NCI-H446 treated with DMSO at 0.1 percent for 48 hours (cell line): ENCODE measurements around the gene CARD8.
A peak's percentile ranks its signal among the peaks of the same experiment; 100 is the strongest.

ENCODE experiments used
- DNase-seq: peaks from one replicate; lab custom pipeline; 2025; lab: John Stamatoyannopoulos, UW

The CARD8 gene

GRCh38 chr19:48206397-48207093 lies 49.2 kb downstream of the CARD8 start:
- no peak for DNase-seq

DNA sequence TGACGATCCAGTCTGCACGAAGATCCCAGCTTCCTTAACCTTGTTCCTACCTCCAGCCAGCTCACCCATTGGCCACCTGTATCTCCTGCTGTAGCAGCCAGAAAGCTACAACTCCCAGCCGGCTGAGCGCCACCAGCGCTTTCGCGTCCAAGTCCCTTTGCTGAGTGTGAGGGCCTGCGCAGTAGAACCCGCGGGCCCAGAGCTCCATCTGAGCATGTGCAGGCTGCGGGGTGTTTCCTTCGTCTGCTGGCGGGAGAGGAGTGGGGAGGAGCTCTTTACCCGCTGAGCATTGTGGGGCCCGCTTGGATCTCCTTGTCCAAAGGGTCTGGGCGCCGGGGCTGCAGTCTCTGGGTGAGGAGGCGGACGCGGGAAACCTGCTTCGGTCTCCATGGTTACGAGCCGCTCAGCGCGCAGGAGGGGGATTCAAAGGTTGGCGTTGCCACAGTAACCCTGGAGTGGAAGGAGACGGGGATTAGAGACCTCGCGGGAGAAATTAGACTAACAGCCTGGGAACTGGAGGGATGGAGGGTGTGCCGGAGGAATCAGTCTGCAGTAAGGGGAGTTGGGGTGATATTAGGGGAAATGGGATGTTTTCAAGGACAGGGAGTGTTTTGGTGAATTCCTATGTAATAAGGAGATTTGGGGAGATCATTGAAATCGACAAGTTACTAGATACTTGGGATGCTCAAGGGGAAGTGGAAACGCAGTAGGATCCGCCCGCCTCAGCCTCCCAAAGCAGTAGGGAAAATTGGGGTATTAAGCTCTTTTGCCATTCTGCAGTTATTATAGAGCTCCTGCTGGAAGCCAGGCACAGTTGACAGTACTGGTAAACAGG lies 51.7 kb downstream of the CARD8 start:
- DNase-seq, result peak; percentile 99

DNA sequence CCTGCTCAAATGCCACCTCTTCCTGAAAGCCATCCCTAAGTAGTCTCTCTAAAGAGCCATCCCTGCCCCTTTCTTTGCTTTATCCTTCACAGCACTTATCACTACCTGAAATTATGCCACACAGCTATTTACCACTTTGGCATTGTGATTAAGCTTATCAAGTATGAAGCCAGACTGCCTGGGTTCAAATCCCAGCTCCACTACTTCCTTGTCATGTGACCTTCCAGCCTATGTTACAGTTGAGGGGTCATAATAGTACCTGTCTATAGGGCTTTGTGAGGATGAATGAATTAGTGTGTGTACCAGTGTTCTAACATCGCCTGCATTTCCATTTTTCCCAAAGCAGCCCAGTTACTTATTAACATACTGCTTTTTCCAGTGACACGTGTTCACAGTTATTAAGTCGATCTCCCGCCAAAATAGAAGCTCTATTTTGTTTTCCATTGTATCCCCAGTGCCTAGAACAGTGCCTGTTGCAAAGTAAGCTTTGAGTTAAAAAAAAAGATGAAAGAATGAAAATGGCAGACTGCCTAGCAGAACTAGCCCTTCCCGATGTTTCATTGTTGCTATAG lies 52.4 kb downstream of the CARD8 start:
- no peak for DNase-seq

- no peak for DNase-seq
These were observed 58.6 kb downstream of the CARD8 start for GRCh38 chr19:48196933-48197665.

DNA sequence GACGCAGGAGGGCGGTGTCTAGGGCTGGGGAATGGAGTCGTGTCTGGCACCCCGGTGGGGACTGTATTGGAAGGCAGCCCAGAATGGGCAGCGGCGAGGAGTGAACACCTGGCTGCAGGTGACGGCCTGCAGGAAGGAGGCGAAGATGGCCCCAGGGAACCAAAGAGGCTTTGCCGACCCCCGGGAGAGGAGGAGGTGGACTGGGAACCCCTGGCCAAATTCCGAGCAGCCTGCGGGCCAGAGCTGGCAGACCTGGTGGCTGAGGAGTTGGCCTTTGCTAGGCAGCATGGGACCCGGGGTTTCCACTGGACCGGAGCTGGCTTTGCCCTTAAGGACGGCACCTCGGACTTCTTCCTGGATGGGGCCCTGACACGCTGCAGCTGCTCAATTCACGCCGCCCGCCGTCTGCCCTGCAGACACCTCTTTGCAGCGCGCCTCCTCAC lies 59.4 kb downstream of the CARD8 start:
- DNase-seq, result no peak

DNA sequence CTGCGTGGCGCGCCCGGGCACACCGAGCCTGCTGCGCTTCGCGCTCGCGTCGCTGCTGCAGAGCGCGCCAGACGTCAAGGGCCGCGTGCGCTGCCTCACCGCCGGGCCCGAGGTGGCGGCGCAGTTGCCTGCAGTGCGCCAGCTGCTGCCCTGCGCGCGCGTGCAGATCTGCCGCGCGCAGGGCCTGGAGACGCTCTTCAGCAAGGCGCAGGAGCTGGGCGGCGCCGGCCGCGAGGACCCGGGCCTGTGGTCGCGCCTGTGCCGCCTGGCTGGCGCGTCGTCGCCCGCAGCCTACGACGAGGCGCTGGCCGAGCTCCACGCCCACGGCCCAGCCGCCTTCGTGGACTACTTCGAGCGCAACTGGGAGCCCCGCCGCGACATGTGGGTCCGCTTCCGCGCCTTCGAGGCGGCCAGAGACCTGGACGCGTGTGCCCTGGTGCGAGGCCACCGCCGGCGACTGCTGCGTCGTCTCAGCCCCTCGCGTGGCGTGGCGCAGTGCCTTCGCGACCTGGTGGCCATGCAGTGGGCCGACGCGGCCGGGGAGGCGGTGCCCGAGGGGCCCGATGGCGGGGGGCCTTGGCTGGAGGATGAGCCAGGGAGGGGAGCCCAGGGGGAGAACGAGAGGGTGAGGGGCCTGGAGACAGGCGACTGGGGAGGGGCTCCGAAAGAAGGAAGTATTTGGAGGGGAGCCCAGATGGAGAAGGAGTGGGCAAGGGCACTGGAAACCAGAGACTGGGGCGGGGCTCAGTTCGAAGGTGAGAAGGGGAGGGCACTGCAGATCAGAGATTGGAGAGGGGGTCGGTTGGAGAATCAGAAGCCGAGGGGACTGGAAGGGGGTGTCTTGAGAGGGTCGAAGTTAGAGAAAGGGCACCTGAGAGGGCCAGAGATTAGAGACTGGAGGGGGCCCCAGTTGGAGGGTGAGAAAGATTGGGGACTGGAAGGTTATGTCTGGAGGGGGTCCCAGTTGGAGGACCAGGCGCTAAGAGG lies 60.6 kb downstream of the CARD8 start:
- DNase-seq, result no peak

DNA sequence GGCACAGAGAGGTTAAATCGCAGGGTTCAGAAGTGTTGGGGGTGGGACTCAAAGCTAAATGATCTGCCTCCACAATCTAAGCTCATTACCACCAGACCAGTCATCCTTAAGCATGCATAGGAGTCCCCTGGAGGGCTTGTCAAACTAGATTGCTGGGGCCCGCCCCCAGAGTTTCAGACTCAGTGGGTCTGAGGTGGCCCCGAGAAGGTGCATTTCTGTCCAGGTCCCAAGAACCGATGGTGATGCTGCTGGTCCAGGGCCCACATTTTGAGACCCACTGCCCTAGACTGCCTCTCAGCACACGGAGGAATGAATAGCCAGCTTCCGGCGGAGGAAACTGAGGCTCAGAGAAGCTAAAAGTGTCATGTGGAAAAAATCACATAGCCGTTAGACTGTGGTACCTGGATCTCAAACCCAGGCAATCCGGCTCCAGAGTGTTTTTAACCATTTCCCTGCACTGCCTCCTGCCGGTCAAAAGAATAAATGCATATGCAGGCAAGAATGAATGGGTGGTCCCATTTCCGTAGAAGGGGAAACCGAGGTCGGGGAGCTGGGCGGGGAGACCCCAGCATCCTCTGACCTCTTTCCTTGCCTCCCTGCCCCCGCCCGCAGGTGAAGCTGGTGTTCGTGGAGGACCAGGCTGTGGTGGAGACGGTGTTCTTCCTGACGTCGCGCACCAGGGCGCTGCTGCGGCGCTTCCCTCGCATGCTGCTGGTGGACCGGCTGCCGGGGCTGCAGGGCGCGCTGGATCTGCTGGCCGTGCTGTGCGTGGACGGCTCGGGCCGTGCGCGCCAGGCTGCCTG lies 61.5 kb downstream of the CARD8 start:
- DNase-seq, result no peak

GRCh38 chr19:48192750-48193149 lies 63.0 kb downstream of the CARD8 start:
- no peak for DNase-seq

DNA sequence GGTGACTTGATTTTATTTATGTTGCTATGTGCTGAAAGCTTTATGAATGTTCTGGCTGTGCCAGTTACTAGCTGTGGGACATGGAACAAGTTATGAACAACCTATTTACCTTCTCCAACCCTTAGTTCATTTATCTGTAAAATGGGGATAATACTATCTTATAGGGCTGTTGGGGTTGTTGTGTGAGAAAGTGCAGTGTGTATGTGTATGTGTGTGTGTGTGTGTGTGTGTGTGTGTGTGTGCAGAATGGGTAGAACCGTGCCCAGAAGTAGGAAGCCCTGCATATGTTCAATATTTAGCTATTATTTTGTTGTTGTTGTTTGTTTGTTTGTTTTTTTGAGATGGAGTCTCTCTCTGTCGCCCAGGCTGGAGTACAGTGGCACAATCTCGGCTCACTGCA lies 64.8 kb downstream of the CARD8 start:
- DNase-seq, result no peak

- peak; percentile 71 for DNase-seq
These were observed 65.3 kb downstream of the CARD8 start for GRCh38 chr19:48190288-48190884.

DNA sequence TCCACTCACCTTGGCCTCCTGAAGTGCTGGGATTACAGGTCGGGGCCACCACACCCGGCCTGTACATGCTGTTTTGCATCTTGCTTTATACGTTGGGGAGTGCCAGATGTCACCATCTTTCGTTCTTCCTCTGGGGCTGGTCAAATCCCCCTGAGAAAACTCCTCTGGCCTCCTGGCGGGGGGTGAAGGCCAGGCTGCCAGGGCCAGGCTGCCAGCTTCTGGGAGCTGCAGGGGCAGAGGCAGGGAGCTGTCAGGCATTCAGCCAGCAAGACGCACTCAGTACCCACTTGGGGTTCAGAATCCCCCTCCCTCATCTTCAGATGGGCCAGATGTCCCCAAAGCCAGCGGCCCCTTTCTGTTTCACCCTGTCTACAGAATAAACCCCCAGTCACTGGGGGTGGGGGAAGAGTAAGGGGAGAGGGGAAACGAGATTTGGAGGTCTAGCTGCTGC lies 69.1 kb downstream of the CARD8 start:
- DNase-seq, result no peak

- DNase-seq, result no peak
These were observed 69.7 kb downstream of the CARD8 start for GRCh38 chr19:48186015-48186414.

GRCh38 chr19:48183356-48183755 lies 72.4 kb downstream of the CARD8 start:
- DNase-seq, result no peak

DNA sequence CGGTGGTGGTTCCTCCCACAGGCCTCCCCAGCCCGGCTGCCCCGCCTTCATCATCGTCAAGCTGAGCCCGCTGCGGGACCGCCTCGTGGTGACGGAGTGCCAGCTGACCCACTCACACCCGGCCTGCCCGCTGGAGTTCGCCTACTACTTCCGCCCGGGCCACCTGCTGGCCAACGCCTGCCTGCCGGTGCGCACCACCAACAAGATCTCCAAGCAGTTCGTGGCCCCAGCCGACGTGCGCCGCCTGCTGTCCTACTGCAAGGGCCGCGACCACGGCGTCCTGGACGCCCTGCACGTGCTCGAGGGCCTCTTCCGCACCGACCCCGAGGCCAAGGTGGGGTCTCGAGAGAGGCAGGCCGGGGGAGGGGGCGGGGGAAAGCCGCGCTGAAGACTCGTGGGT lies 73.3 kb downstream of the CARD8 start:
- DNase-seq, result no peak

- DNase-seq, result no peak
These were observed 74.2 kb downstream of the CARD8 start for GRCh38 chr19:48181505-48181904.

- DNase-seq, result no peak
These were observed 79.5 kb downstream of the CARD8 start for GRCh38 chr19:48176226-48176625.

DNA sequence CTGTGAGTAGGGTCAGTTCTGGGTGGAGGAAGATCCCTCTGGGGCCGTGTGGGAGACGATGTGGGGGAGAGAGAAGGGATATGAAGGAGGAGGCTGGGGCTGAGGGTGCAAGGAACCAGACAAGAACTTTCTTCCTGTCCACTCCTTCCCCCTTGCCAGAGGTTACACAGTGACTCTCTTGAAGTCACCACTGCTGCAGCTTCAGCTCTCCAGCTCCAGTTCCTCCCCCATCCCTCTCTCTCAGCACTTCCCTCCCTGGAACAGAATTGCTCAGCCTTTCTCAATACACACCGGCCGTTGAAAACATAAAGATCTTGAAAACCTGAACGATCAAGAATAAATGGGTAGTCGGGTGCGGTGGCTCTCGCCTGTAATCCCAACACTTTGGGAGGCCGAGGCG lies 80.1 kb downstream of the CARD8 start:
- no peak for DNase-seq

- no peak for DNase-seq
These were observed 81.2 kb downstream of the CARD8 start for GRCh38 chr19:48174445-48175030.

- no peak for DNase-seq
These were observed 84.0 kb downstream of the CARD8 start for GRCh38 chr19:48171710-48172109.
